Effector memory CD4-positive, alpha-beta T cell (primary cell): ENCODE measurements around the gene ACSL6.

Source experiments
- DNase-seq, 3 donors: peaks; one replicate each; pipeline ENCODE4 v3.0.0-alpha.2; 2020
- H3K27ac ChIP-seq: 2 replicates; pipeline ENCODE4 v1.7.0; 2013; ENCODE audit warnings: mild to moderate bottlenecking, low read length, moderate library complexity; ENCODE audit not compliant: insufficient read depth, poor library complexity, severe bottlenecking
- H3K27me3 ChIP-seq: replicated peaks from 2 replicates; pipeline ENCODE4 v1.7.0; 2013; ENCODE audit warnings: mild to moderate bottlenecking, low read length; ENCODE audit not compliant: insufficient read depth, control insufficient read depth, poor library complexity, severe bottlenecking
- H3K36me3 ChIP-seq: 2 replicates; pipeline ENCODE4 v1.7.0; 2013; ENCODE audit warnings: mild to moderate bottlenecking, low read length, moderate library complexity; ENCODE audit not compliant: control insufficient read depth, insufficient read depth
- H3K4me1 ChIP-seq: 2 replicates; pipeline ENCODE4 v1.7.0; 2013; ENCODE audit warnings: low read length, mild to moderate bottlenecking; ENCODE audit not compliant: control insufficient read depth, insufficient read depth, poor library complexity, severe bottlenecking
- H3K4me3 ChIP-seq: 2 replicates; pipeline ENCODE4 v1.7.0; 2013; ENCODE audit warnings: low read length, low read depth, mild to moderate bottlenecking; ENCODE audit not compliant: insufficient read depth, poor library complexity, severe bottlenecking
- H3K9me3 ChIP-seq: 2 replicates; pipeline ENCODE4 v1.7.0; 2013; ENCODE audit warnings: mild to moderate bottlenecking, low read length, moderate library complexity; ENCODE audit not compliant: control insufficient read depth

Gene ACSL6

GRCh38 chr5:131999441-132000240 lies 11.8 kb downstream of the ACSL6 start:
- no peak for DNase-seq
- Histone ChIP-seq H3K9me3 (no peaks in the 10 kb centered on the region), H3K27ac (no peak overlapping the region), H3K4me1 (peaks cover 55% of the 10 kb centered on the region), H3K4me3 (no peak overlapping the region), H3K27me3 (no peaks in the 10 kb centered on the region), H3K36me3 (no peaks in the 10 kb centered on the region)

GRCh38 chr5:131999041-131999440 lies 12.4 kb downstream of the ACSL6 start:
- no peaks in the 10 kb centered on the region for H3K27me3 ChIP-seq
- no peak overlapping the region for H3K4me3 ChIP-seq
- H3K36me3 ChIP-seq, result no peaks in the 10 kb centered on the region
- H3K9me3 ChIP-seq, result no peaks in the 10 kb centered on the region
- peaks cover 55% of the 10 kb centered on the region for H3K4me1 ChIP-seq
- no peak for DNase-seq
- H3K27ac ChIP-seq, result no peak overlapping the region

- H3K4me3 ChIP-seq, result no peak overlapping the region
- H3K27me3 ChIP-seq, result no peaks in the 10 kb centered on the region
- H3K9me3 ChIP-seq, result no peaks in the 10 kb centered on the region
- no peaks in the 10 kb centered on the region for H3K36me3 ChIP-seq
- H3K4me1 ChIP-seq, result peaks cover 55% of the 10 kb centered on the region
- H3K27ac ChIP-seq, result no peak overlapping the region
- no peak for DNase-seq
Observed at GRCh38 chr5:131998431-131999040, 12.9 kb downstream of the ACSL6 start.

GRCh38 chr5:131997727-131998117 lies 13.7 kb downstream of the ACSL6 start:
- H3K9me3 ChIP-seq, result no peaks in the 10 kb centered on the region
- peaks cover 51% of the 10 kb centered on the region for H3K4me1 ChIP-seq
- no peaks in the 10 kb centered on the region for H3K36me3 ChIP-seq
- DNase-seq, result no peak
- no peak overlapping the region for H3K4me3 ChIP-seq
- H3K27ac ChIP-seq, result no peak overlapping the region
- no peaks in the 10 kb centered on the region for H3K27me3 ChIP-seq

GRCh38 chr5:131997026-131997726 lies 14.3 kb downstream of the ACSL6 start:
- no peaks in the 10 kb centered on the region for H3K9me3 ChIP-seq
- H3K4me3 ChIP-seq, result no peak overlapping the region
- no peak overlapping the region for H3K27ac ChIP-seq
- peaks cover 46% of the 10 kb centered on the region for H3K4me1 ChIP-seq
- no peaks in the 10 kb centered on the region for H3K27me3 ChIP-seq
- DNase-seq, result no peak
- H3K36me3 ChIP-seq, result no peaks in the 10 kb centered on the region

DNA sequence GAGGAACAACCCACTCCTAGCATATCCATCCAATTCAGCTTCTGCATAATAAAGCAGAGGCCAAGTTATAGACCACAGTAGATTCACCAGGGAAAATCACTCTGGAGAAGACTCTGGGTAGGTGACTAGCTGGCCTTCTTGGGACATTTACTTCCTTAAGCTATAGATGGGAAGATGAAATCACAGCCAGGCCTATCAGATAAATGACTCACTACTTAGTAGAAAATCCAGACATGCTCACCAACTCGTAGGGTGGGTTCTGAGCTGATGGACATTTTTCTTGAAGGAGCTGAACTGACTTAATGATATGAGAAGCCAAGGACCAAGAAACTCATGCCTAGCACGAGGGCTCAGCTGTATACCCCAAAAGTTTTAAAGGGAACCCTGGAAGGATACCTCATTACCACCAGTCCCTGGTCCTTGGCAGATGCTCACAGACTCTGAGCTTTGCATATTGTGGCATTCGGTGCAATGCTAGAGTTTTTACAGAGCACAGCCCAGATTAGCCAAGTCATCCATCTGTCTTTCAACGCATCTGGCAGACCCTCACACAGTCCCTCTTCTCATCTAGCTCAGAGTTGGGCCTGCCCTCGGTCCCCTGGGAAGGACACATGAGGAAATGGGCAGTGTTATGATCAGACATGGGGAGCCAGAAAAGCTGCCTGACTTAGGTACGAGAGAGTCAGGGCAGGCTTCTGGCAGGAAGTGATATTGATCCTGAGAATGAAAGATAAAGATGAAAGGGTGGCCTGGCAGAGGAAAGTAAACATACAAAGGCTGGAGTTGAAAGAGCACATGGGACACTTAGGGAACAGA lies 15.0 kb downstream of the ACSL6 start:
- Histone ChIP-seq H3K4me3 (no peak overlapping the region), H3K27ac (no peak overlapping the region), H3K4me1 (peaks cover 38% of the 10 kb centered on the region), H3K36me3 (no peaks in the 10 kb centered on the region), H3K9me3 (no peaks in the 10 kb centered on the region), H3K27me3 (no peaks in the 10 kb centered on the region)
- no peak for DNase-seq

GRCh38 chr5:131994533-131995226 lies 16.8 kb downstream of the ACSL6 start:
- Histone ChIP-seq H3K27ac (no peak overlapping the region), H3K27me3 (no peaks in the 10 kb centered on the region), H3K4me3 (no peak overlapping the region), H3K9me3 (no peaks in the 10 kb centered on the region), H3K36me3 (no peaks in the 10 kb centered on the region), H3K4me1 (peaks cover 21% of the 10 kb centered on the region)
- DNase-seq, result no peak

- Histone ChIP-seq H3K27ac (no peak overlapping the region), H3K4me1 (peaks cover 15% of the 10 kb centered on the region), H3K27me3 (no peaks in the 10 kb centered on the region), H3K4me3 (no peak overlapping the region), H3K9me3 (no peaks in the 10 kb centered on the region), H3K36me3 (no peaks in the 10 kb centered on the region)
- no peak for DNase-seq
Observed at GRCh38 chr5:131994090-131994489, 17.4 kb downstream of the ACSL6 start.

GRCh38 chr5:131993676-131994075 lies 17.8 kb downstream of the ACSL6 start:
- DNase-seq, result no peak
- H3K4me1 ChIP-seq, result peaks cover 11% of the 10 kb centered on the region
- H3K4me3 ChIP-seq, result no peak overlapping the region
- H3K36me3 ChIP-seq, result no peaks in the 10 kb centered on the region
- no peaks in the 10 kb centered on the region for H3K9me3 ChIP-seq
- H3K27me3 ChIP-seq, result no peaks in the 10 kb centered on the region
- no peak overlapping the region for H3K27ac ChIP-seq
